ENCODE results near the gene FER. TPM values are rescaled to one million over a fixed set of nuclear protein-coding genes. Genes with fewer than 3 reads are reported as not detected.

Gene FER
- total and polyA plus RNA-seq, 2 of the 8 experiments (the other 6 are each of a cell fraction or from before 2014, with no cell fraction given) = 1.3 to 15.8 TPM

- Histone ChIP-seq H4K8ac (ENCODE audit: extremely low read depth, insufficient read depth, low read length) (no peak overlapping the region), H2AFZ (ENCODE audit: low read length) (no peak overlapping the region), H3K23ac (ENCODE audit: insufficient read length) (no peak overlapping the region), H3K4me3 (ENCODE audit: extremely low read depth in 1 of 4, insufficient read depth in 2 of 4, low read depth in 3 of 4, low read length in 4 of 4) (peak overlapping the region; percentile 61 to 100 (median 82)), H3K79me1 (ENCODE audit: low read depth, low read length) (no peaks in the 10 kb centered on the region), H2BK20ac (ENCODE audit: low read length) (no peak overlapping the region), H3K14ac (ENCODE audit: insufficient read length) (no peak overlapping the region), H2BK120ac (replicated peaks; ENCODE audit: low read depth, low read length) (no peak overlapping the region), H3K79me2 (ENCODE audit: control insufficient read depth in 1 of 2, insufficient read depth in 2 of 2, low read length in 2 of 2) (peaks cover 0 to 11% of the 10 kb centered on the region in 2 experiments; a peak in 2 of 4 replicates), H4K20me1 (replicated peaks in 1 of 2; ENCODE audit: control insufficient read depth in 1 of 2, insufficient read depth in 2 of 2, low read length in 2 of 2) (no peaks in the 10 kb centered on the region), H3K23me2 (ENCODE audit: low read depth, low read length) (0 out of 2 replicates have a peak, but pooled peaks cover 3% of the 10 kb centered on the region), H3K4me1 (replicated peaks in 1 of 4; ENCODE audit: control insufficient read depth in 3 of 4, insufficient read depth in 4 of 4, low read length in 3 of 4) (peaks cover 0 to 2% (median 0%) of the 10 kb centered on the region in 4 experiments; a peak in 2 of 7 replicates), H3K56ac (replicated peaks; ENCODE audit: insufficient read length, low read depth, low read length) (no peak overlapping the region), H2BK15ac (ENCODE audit: low read length) (no peak overlapping the region), H2AK5ac (ENCODE audit: low read depth, low read length) (no peak overlapping the region), H3K18ac (ENCODE audit: extremely low read depth, low read length) (no peak overlapping the region), H3K9ac (replicated peaks in 1 of 4; ENCODE audit: extremely low read depth in 1 of 4, low read depth in 3 of 4, low read length in 3 of 4) (peak overlapping the region in 2 of 4 experiments; percentile 94 to 95; a peak in 6 of 7 replicates), H3K4me2 (ENCODE audit: insufficient read depth in 1 of 2, low read depth in 2 of 2, low read length in 2 of 2) (peak overlapping the region; percentile 83 to 85), H3K9me3 (ENCODE audit: insufficient read depth in 2 of 2, low read depth in 1 of 2, low read length in 1 of 2) (peaks cover 2 to 4% of the 10 kb centered on the region in 2 experiments; a peak in 1 of 4 replicates), H2BK12ac (ENCODE audit: low read depth, low read length) (no peak overlapping the region; the same call in 1 of the 2 replicates), H4K91ac (replicated peaks; ENCODE audit: insufficient read length, low read length) (peak overlapping the region; percentile 2), H2BK5ac (ENCODE audit: low read depth, low read length) (no peak overlapping the region), H3K4ac (replicated peaks; ENCODE audit: insufficient read length, low read depth, low read length) (no peak overlapping the region), H4K5ac (ENCODE audit: insufficient read length, low read depth, low read length) (no peak overlapping the region), H3K36me3 (ENCODE audit: control insufficient read depth in 2 of 4, insufficient read depth in 4 of 4, low read length in 3 of 4) (no peaks in the 10 kb centered on the region), H3K27ac (ENCODE audit: low read depth, low read length) (peak overlapping the region; percentile 95; the same call in 1 of the 2 replicates), H3K27me3 (replicated peaks in 1 of 4; ENCODE audit: control insufficient read depth in 3 of 4, extremely low read depth in 1 of 4, insufficient read depth in 3 of 4, low read length in 3 of 4) (no peaks in the 10 kb centered on the region)
- 61% methylated on average over 10 of the region's 10 CpGs; no CpG with 5 or more reads in 1 of the 2 experiments for WGBS, 2 experiments (ENCODE audit: extremely low coverage in 1 of 2, insufficient coverage in 1 of 2, insufficient read length in 1 of 2, insufficient replicate concordance in 2 of 2, low coverage in 1 of 2, low lambda C conversion rate in 2 of 2, missing lambda C conversion rate in 1 of 2)
- CTCF ChIA-PET (ENCODE audit: partially characterized antibody) = no interaction called here
- POLR2A ChIA-PET (ENCODE audit: partially characterized antibody) = interaction anchor here (1.4 to 4.0 kb wide), 3 partner anchors 19 to 60 kb away, joined by 3 to 62 read pairs (median 21); no protein-coding TSS in a partner anchor
- no peak for FAIRE-seq
- no peak for DNase-seq (ENCODE audit: low read depth in 1 of 2, low spot score in 2 of 2)
- no peak for TF ChIP-seq HDAC6 (IDR thresholded peaks at IDR 0.05; ENCODE audit: low read depth, low read length)
Measured at GRCh38 chr5:108747111-108747773, 455 bp upstream of the FER start.
